Activated CD4-positive, alpha-beta T cell treated with anti-CD3 and anti-CD28 coated beads, Interleukin-2, amount 10 ng/mL, durations not matched to agents 24 days and 14 days (primary cell): ENCODE measurements around the gene LAGE3. TPM values are rescaled to one million over a fixed set of nuclear protein-coding genes. Genes with fewer than 3 reads are reported as not detected.
"Not testable (repeated sequence)": the region's sequence is repeated elsewhere in the genome, so short reads cannot be mapped to it uniquely, and the experiment has no call there.

Experiments
- DNase-seq: peaks from one replicate; pipeline ENCODE4 v3.0.0; 2022
- H3K27ac Mint-ChIP-seq: one replicate; pipeline ENCODE4 v1.8.0; 2022; ENCODE audit warnings: mild to moderate bottlenecking, mixed read lengths
- H3K27me3 Mint-ChIP-seq: one replicate; pipeline ENCODE4 v1.8.0; 2022; ENCODE audit warnings: mixed read lengths
- H3K36me3 Mint-ChIP-seq: one replicate; pipeline ENCODE4 v1.8.0; 2022; ENCODE audit warnings: low read depth, mild to moderate bottlenecking, mixed read lengths
- H3K4me1 Mint-ChIP-seq: one replicate; pipeline ENCODE4 v1.8.0; 2021; ENCODE audit warnings: mixed read lengths
- H3K4me3 Mint-ChIP-seq: one replicate; pipeline ENCODE4 v1.8.0; 2022; ENCODE audit warnings: mild to moderate bottlenecking, moderate library complexity, mixed read lengths
- H3K9me3 Mint-ChIP-seq: one replicate; pipeline ENCODE4 v1.8.0; 2021; ENCODE audit warnings: mixed read lengths
- intact Hi-C: fragments of 100-400 bp; cut with micrococcal nuclease; formaldehyde crosslinking; loops from one replicate; pipeline ENCODE4 v1.15.1; 2023
- total RNA-seq: library from RNA; stranded (reverse); gene quantifications from 2 replicates; pipeline ENCODE4 v1.2.3, GENCODE V29; 2022

LAGE3 gene
- total RNA-seq, 1 donor from 2014 or later = 53.1 TPM

DNA sequence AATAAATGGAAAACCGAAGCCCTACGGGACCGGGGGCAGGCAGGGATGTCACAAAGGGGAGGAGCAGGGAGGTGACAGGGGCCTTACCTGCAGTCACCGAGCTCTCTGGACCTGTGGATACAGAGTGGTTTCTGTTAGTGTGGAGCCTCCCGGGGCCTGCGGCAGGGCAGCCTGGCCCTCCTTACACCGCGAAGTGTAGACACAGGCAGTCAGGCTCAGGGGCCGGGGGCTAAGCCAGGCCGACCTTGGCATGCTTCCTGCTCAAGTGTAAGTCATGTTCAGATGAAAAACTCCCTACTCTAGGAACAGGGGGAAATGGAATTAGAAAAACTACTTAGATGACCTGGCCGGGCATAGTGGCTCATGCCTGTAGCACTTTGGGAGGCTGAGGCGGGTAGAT lies 32.7 kb upstream of the LAGE3 start:
- H3K4me1 Mint-ChIP-seq = peaks cover 25% of the 10 kb centered on the region
- no peaks in the 10 kb centered on the region for H3K27me3 Mint-ChIP-seq
- no peak for DNase-seq
- intact Hi-C loops = loop anchor here (10.0 kb wide), 1 partner anchor 137 kb away; the partner anchor contains the start of genes EMD and FLNA
- H3K4me3 Mint-ChIP-seq = no peak overlapping the region
- peak overlapping the region; percentile 70 for H3K27ac Mint-ChIP-seq
- no peaks in the 10 kb centered on the region for H3K9me3 Mint-ChIP-seq
- peaks cover 33% of the 10 kb centered on the region for H3K36me3 Mint-ChIP-seq

- H3K4me1 Mint-ChIP-seq = peaks cover 16% of the 10 kb centered on the region
- DNase-seq = no peak
- no peak overlapping the region for H3K27ac Mint-ChIP-seq
- intact Hi-C loops = no loop called here
- no peaks in the 10 kb centered on the region for H3K9me3 Mint-ChIP-seq
- H3K27me3 Mint-ChIP-seq = no peaks in the 10 kb centered on the region
- no peak overlapping the region for H3K4me3 Mint-ChIP-seq
- peaks cover 32% of the 10 kb centered on the region for H3K36me3 Mint-ChIP-seq
Measured at GRCh38 chrX:154509455-154509854, 30.4 kb upstream of the LAGE3 start.

- intact Hi-C loops = no loop called here
- DNase-seq = no peak
- H3K27ac Mint-ChIP-seq = no peak overlapping the region
- H3K4me1 Mint-ChIP-seq = peaks cover 9% of the 10 kb centered on the region
- H3K4me3 Mint-ChIP-seq = no peak overlapping the region
- peaks cover 27% of the 10 kb centered on the region for H3K36me3 Mint-ChIP-seq
- no peaks in the 10 kb centered on the region for H3K9me3 Mint-ChIP-seq
- H3K27me3 Mint-ChIP-seq = no peaks in the 10 kb centered on the region
Measured at GRCh38 chrX:154508384-154508745, 29.3 kb upstream of the LAGE3 start.

DNA sequence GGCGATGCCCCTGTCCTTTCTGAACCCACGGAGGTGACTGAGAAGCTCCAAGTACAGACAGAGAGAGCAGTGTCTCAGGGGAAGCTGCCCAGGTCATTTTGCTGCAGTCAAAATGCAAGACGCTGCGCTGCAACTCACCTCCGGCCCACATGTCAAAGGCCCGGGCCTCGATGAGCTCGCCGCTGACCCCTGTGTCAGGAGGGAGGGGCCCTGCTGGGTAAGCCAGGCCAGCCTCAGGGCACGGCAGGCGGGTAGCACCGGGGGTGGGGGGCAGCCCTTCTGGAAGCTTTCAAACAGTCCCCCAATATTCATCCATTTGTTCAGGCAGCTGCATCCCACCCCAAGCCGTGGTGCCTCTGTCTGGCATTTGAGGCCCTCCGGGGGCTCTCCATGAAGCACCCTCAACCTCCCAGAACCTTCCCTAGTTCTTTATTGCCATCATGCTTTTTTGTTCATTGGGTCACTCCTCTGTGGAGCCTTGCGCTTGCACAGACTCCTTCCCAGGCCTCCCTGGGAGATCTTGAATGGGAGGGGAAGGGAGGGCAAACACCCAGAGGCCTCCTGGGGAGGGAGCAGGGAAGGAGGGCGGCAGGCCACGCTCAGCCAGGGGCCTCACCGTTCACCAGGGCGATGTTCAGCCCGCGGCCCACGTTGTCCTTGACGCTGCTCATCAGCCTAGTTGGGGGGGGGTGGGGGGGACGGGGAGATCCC lies 28.7 kb upstream of the LAGE3 start:
- intact Hi-C loops = no loop called here
- H3K27ac Mint-ChIP-seq = no peak overlapping the region

DNA sequence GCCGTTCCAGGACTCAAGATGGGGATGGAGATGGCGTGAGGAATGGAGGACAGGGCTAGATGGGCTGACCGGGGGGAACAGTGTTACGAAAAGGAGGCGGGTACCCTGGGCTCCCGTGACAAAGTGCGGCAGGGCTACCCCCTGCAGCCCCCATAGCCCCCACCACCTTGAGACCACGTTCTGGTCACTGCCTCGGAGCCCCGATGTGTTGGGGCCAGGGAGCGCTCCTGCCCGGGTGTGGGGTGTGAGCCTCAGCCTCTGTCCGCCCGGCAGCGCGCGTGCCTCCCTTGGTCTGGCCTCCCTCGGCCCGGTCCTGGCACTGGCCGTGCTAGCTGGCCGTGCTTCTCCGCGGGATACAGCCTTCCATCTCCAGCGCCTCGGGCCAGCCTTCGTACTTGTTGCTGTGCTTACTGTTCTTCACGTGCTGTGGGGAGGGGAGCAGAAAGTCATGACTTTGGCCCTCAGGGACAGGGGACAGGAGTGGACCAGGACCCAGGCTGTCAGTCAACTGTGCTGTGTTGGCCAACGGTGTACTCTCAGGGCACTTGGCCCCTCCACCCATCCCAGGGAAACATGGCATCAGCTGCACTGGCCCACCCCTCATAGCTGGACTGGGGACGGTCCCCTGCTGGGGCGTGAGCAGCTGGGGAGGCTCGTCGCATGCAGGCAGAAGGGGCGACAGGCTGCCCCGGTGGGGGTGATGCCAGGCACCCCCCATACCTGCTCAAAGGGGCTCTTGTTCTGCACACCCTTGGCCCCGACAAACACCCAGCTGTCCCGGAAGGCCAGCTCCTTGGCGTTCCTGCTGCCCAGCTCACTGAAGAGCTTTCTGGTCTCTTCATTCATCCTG lies 27.6 kb upstream of the LAGE3 start:
- H3K27ac Mint-ChIP-seq = no peak overlapping the region
- H3K9me3 Mint-ChIP-seq = no peaks in the 10 kb centered on the region
- H3K27me3 Mint-ChIP-seq = no peaks in the 10 kb centered on the region
- peaks cover 6% of the 10 kb centered on the region for H3K4me1 Mint-ChIP-seq
- DNase-seq = no peak
- peaks cover 23% of the 10 kb centered on the region for H3K36me3 Mint-ChIP-seq
- no peak overlapping the region for H3K4me3 Mint-ChIP-seq
- intact Hi-C loops = no loop called here

More for the DNA sequence above, 28.7 kb upstream of the LAGE3 start:
- H3K4me1 Mint-ChIP-seq = peaks cover 9% of the 10 kb centered on the region
- no peaks in the 10 kb centered on the region for H3K9me3 Mint-ChIP-seq
- no peaks in the 10 kb centered on the region for H3K27me3 Mint-ChIP-seq
- H3K36me3 Mint-ChIP-seq = peaks cover 27% of the 10 kb centered on the region
- DNase-seq = no peak
- H3K4me3 Mint-ChIP-seq = no peak overlapping the region

DNA sequence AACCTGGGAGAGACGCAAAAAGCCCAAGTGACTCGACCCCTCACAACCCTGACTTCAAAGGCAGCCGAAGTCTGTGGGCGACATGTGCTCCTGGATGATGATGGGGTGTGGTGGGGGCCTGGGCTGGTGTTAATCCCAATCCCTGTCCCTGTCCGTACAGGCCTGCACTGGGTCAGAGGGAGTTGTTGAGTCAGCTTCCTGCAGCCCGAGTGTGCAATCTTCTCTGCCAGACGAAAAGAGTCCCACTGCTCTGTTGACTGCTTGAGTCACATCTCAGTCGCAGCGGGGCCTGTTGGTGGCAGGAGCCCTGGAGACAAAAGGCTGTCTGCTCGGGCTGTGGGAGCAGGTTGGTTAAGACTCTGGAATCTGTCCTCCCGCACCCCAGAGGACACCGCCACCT lies 26.7 kb upstream of the LAGE3 start:
- no peaks in the 10 kb centered on the region for H3K27me3 Mint-ChIP-seq
- peaks cover 21% of the 10 kb centered on the region for H3K36me3 Mint-ChIP-seq
- no peaks in the 10 kb centered on the region for H3K9me3 Mint-ChIP-seq
- H3K4me3 Mint-ChIP-seq = no peak overlapping the region
- peaks cover 1% of the 10 kb centered on the region for H3K4me1 Mint-ChIP-seq
- intact Hi-C loops = no loop called here
- DNase-seq = no peak
- H3K27ac Mint-ChIP-seq = no peak overlapping the region

GRCh38 chrX:154502989-154503388 lies 23.9 kb upstream of the LAGE3 start:
- Mint-ChIP-seq H3K4me1 (no peaks in the 10 kb centered on the region), H3K27ac (no peak overlapping the region), H3K36me3 (peaks cover 6% of the 10 kb centered on the region), H3K27me3 (no peaks in the 10 kb centered on the region), H3K9me3 (no peaks in the 10 kb centered on the region), H3K4me3 (no peak overlapping the region)
- DNase-seq = no peak
- intact Hi-C loops = no loop called here

DNA sequence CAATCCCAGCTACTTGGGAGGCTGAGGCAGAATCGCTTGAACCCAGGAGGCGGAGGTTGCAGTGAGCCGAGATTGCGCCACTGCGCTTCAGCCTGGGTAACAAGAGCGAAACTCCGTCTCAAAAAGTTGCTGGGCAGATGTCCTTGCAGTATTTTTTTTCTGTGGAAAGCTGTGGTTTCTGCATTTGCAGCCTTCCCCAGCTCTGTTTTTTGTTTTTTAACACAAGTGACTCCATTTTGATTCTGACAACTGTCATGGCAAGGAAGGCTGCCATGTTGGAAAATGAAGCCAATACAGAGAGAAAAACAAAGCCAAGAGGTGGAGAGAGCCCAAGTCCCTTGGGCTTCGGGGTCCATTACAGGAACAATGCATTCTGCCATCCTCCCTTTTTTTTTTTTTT lies 23.0 kb upstream of the LAGE3 start:
- Mint-ChIP-seq H3K36me3 (peaks cover 4% of the 10 kb centered on the region), H3K9me3 (no peaks in the 10 kb centered on the region), H3K27ac (no peak overlapping the region), H3K27me3 (no peaks in the 10 kb centered on the region), H3K4me3 (no peak overlapping the region), H3K4me1 (no peaks in the 10 kb centered on the region)
- intact Hi-C loops = no loop called here
- DNase-seq = no peak

DNA sequence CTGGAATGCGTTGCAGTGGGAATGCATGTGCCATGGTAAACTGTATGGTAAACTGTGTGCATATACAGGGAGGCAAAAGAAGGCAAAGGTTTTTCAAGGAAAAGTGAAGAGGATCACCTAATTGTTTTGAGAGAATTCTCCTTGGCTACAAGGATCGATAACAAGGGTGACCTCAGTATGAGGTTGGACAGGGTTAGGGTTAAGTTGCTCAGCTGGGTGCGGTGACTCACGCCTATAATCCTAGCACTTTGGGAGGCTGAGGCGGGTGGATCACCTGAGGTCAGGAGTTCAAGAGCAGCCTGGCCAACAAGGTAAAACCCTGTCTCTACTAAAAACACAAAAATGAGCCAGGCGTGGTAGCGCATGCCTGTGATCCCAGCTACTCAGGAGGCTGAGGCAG lies 22.3 kb upstream of the LAGE3 start:
- H3K36me3 Mint-ChIP-seq, H3K4me3 Mint-ChIP-seq, H3K27me3 Mint-ChIP-seq, H3K27ac Mint-ChIP-seq, H3K4me1 Mint-ChIP-seq, H3K9me3 Mint-ChIP-seq, intact Hi-C loops, DNase-seq: not testable (repeated sequence)

DNA sequence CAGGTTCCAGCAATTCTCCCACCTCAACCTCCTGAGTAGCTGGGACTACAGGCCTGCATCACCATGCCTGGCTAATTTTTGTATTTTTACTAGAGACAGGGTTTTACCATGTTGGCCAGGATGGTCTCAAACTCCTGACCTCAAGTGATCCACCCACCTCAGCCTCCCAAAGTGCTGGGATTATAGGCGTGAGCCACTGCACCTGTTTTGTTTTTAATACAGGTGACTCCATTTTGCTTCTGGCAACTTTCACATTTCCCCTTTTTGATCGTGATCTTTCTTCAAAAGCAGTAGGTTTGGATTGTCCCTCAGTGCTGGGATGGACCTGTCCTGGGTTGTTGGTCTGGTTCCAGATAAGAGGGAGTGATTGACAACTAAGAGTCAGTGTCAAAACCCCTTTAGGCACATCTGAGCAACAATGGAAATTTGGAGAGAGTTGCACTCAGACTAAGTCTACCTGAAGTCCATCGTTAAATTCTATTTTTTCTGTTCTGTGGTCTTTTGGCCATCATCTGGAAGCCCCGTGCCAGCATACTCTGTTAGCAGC lies 17.6 kb upstream of the LAGE3 start:
- H3K36me3 Mint-ChIP-seq, H3K27me3 Mint-ChIP-seq, H3K4me1 Mint-ChIP-seq, intact Hi-C loops, H3K9me3 Mint-ChIP-seq, H3K27ac Mint-ChIP-seq, H3K4me3 Mint-ChIP-seq, DNase-seq: not testable (repeated sequence)

DNA sequence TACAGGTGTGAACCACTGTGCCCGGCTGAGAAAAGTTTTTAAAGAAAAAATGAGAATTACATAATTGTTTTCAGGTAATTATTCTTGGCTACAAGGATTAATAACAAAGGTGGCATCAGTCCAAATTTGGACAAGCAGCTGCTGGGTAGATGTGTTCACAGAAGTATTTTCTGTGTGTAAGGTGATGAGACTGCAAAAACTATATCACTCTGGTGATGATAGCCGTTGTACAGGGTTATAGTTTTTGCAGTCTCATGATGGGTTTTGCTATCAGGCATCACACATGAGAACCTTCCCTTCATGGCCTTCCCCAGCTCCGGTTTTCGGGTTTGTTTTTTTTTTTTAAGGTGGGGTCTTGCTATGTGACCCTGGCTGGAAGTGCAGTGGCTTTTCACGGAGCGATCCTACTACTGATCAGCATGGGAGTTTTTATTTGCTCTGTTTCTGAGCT lies 16.4 kb upstream of the LAGE3 start:
- DNase-seq = no peak
- no peaks in the 10 kb centered on the region for H3K27me3 Mint-ChIP-seq
- intact Hi-C loops = no loop called here
- H3K36me3 Mint-ChIP-seq = no peaks in the 10 kb centered on the region
- H3K9me3 Mint-ChIP-seq = no peaks in the 10 kb centered on the region
- peaks cover 2% of the 10 kb centered on the region for H3K4me1 Mint-ChIP-seq
- no peak overlapping the region for H3K4me3 Mint-ChIP-seq
- no peak overlapping the region for H3K27ac Mint-ChIP-seq

- Mint-ChIP-seq H3K27ac (no peak overlapping the region), H3K9me3 (no peaks in the 10 kb centered on the region), H3K4me1 (peaks cover 3% of the 10 kb centered on the region), H3K36me3 (no peaks in the 10 kb centered on the region), H3K4me3 (no peak overlapping the region), H3K27me3 (no peaks in the 10 kb centered on the region)
- no peak for DNase-seq
- intact Hi-C loops = loop anchor here (5.0 kb wide), 1 partner anchor 57 kb away; the partner anchor contains the start of gene GDI1
Measured at GRCh38 chrX:154494715-154495114, 15.6 kb upstream of the LAGE3 start.

DNA sequence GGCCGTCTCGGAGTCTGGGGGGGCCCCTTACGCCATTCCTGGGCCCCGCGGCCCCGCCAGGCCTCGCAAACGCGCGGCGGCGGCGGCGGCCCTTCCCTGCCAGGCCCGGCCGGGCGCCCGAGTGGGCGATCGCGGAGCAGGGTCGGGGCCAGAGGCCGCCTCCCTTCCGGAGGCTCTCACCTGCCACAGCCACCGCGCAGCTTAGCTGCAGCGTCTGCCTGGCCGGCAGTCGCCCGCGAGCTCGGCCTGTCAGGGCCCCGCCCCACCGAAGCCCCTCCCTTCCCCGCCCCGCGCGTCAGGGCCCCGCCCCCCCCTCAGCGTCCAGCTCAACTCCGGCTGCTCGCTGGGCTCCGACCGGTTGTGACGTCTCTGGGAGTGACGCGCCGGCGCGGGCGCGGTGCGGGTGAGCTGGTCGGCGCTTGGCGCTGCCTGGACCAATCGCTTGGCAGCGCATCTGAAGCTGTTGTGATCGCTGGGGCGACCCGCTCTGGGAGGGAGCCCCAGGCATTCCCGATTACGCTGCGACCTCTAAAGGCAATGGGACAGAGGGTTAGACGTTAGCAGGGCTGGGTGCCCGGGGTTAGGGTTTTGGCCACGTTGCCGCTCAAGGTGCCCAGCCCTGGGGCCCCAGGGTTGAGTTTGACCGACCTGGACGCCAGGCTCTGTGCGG lies 11.5 kb upstream of the LAGE3 start, which contains the start of gene SLC10A3:
Gene SLC10A3 (minus strand): TSS at position 216 of the 670 bp plus-strand sequence. CDS start 1,689 bp downstream, outside the sequence.
- Mint-ChIP-seq H3K4me1 (peaks cover 12% of the 10 kb centered on the region), H3K36me3 (no peaks in the 10 kb centered on the region), H3K27me3 (no peaks in the 10 kb centered on the region), H3K27ac (peak within 1 kb of the TSS; percentile 92), H3K4me3 (peak within 1 kb of the TSS; percentile 91), H3K9me3 (no peaks in the 10 kb centered on the region)
- DNase-seq = peak; percentile 96
- intact Hi-C loops = loop anchor here (1.0 to 5.0 kb wide), 4 partner anchors 11 to 53 kb away; partner anchors contain the start of genes FAM3A, GDI1 and LAGE3
